Stimulated activated CD8-positive, alpha-beta memory T cell treated with anti-CD3 and anti-CD28 coated beads, Interleukin-4, amount 100 ng/mL, for 4 hours (primary cell): ENCODE measurements around the gene YOD1.

Experiments
- DNase-seq, 2 donors: peaks; one replicate each; pipeline ENCODE4 v3.0.0-alpha.2; 2020; ENCODE audit warnings: low read depth in 2 of 2, low spot score in 1 of 2

YOD1 gene

DNA sequence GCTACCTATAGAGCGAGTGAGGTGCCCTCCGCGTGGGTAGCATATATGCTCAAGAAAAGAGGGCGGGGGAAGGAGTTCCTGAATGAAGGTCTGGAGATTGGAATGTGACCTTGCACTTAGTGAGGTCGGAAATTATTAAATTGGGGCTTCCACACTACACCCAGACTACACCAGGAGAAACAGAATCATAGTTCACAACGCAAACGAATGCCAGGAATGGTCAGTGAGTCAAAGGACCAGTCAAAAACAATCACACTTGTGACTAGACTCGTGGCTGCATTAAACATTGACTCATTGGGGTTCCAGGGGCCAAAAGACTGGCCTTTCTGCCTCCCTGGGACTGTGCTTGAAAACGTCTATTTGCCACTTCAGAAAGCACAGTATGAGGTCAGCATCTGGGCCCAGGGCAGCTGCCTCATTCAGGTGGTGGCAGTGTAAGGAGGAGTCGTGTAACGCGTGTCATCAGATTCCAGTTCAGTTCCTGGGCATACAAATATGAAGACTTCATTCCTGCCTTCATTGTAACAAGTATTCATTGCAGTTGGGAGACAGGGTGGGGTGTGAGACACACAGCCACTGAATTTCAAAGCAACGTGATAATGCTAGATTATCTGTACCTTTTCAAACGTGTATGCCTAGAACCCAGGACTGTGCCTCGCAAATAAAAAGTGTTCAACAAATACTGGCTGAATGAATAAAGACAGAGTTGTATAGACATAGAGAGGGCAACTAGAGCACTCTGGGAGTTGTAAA is at the start of gene YOD1:
Gene YOD1 (minus strand): TSS at position 18 of the 753 bp plus-strand sequence. CDS start 178 bp downstream, outside the sequence.
- no peak for DNase-seq

DNA sequence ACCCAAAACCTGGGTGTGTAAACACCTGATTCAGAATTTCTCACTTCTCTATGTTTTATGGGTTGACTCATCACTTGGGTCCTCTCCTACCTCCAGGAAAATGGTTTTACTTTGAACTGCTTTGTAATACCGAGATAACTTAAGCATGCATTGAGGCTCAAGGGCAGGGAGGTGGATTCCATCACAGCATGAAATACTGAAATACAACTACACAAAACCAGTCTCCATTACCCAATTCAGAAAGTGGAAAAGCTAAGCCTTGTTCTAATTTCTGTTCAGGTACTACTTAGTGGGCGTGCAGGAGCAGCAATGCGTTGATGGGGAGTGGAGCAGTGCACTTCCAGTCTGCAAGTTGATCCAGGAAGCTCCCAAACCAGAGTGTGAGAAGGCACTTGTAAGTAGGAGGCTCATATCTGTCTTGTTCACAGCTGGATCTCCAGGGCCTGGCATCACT is 46.9 kb upstream of the YOD1 start:
- no peak for DNase-seq

DNA sequence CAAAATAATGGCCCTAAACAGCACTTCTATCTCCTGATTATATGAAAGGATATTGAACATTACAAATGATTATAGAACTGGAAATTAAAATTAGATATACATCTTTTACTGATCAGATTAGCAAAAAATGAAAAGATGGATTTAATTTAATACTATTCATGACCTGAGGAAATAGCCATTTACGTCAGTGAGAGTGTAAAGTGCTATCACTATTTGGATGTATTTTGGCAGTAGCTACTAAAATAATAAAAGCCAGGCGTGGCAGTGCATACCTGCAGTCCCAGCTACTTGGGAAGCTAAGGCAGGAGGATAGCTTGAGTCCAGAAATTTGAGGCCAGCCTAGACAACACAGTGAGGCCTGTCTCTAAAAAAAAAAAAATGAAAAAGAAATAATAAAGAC is 42.9 kb upstream of the YOD1 start:
- no peak for DNase-seq

DNA sequence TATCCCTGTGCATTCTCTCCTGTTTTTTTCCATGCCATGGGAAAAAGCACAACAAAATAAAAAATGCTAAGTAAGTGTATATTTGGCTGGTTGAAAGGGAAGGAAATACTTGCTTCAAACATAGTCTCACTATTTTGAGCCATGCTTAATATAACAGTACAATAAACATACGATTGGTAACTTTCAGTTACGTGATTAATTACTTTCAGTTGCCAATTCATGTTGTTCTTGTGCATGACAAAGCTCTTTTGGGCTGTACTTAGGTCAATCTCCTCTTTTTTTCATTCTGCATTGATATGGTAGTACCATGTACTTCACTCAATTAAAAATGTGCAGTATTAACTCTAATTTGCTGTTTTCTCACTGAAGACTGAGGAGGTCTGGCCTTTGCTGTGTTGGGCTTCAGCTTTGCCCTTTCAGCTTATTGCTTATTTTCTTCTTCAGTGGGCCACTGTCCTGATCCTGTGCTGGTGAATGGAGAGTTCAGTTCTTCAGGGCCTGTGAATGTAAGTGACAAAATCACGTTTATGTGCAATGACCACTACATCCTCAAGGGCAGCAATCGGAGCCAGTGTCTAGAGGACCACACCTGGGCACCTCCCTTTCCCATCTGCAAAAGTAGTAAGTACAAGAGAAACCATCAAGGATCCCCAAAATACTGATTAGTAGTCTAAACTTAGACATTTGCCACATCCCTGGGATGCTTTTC is 40.3 kb upstream of the YOD1 start:
- no peak for DNase-seq

DNA sequence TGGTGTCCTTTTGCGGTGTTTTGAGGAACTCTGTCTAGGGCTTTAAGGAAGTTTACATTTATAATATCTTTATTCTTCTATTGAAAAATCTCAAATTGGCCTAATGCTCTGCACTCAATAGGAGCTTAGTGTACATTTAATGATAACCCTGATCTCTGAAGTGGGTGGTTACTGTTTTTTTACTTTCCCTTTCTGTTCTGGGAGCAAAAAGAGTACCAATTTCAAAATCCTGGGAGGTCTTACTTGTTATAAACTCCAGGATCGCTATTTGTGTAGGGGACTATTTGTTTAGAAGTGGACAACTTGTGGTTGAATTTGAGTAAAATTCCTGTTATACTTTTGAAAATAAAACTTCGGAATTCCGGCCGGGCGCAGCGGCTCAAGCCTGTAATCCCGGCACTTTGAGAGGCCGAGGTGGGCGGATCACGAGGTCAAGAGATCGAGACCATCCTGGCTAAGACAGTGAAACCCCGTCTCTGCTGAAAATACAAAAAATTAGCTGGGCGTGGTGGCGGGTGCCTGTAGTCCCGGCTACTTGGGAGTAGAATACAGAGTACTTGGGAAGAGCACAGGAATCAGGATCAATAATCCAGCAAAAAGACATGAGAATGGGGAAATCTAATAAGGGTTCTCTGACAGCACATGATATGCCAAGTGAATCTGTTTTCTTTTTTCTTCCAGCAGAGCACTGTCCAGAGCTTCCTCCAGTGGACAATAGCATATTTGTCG is 38.8 kb upstream of the YOD1 start:
- no peak for DNase-seq

DNA sequence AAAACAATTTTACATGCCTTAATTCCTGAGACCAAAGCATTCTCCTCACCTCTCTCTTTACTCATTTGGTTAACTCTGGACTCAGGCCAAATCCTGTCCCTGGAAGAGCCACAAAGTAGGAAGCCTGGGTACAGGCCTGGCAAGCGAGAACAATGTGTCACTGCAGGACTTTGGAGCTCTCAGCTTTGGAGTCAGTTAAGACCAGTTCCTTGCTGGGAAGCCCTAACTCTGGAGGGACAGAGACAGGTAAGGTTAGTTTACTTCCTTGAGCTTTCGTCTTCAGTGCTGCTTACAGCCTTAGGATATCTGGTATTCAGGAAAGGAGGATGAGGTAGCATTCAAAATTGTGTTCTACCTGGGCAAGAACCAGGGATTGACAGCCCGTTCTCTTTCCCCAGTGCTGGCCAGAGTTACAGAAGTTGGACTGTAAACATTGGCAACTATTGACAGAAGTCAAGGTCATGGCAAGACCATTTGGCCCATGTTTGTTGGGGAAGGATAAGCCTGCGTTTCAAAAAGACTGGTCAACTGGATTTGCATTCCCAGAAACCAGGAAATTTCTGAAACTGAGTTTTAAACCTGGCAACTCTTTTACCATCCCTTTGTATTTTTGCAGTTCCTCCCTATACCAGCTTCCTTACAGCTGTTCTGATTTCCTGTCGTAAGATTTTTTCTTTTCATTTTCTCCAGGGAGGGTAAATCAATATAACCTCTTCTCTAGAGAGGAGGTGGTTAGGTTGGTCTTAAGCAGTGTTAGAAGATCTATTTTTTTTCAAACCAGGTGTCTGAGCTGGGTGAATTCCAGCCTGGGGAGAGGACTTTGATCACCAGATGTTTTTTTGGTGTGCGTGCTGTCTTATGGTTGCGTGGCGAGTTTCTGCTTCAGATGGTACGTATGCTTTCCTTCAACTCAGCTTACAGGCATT is 38.0 kb upstream of the YOD1 start, which contains the start of gene C4BPB:
Gene C4BPB (plus strand): TSS at position 160 of the 926 bp plus-strand sequence. CDS start 672 bp downstream, at position 832.
- DNase-seq: no peak

DNA sequence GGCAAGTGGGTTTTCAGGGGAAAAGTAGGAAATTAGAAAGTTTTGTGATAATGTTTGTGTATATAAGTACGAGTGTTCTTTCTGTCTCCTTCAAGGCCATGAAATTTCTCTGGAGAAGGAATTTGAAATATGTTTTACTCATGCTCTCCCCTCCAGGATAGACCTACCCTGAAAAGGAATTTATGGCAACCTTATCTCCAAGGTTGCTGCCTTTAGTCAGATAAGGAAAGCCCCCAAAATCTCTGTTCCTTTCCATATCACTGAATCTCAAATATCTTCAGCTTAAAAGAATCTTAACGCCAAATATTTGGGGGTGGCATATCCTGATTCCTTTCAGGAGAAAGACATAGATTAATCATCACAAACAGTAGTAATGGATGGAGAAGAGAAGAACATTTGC is 37.2 kb upstream of the YOD1 start:
- DNase-seq: no peak

DNA sequence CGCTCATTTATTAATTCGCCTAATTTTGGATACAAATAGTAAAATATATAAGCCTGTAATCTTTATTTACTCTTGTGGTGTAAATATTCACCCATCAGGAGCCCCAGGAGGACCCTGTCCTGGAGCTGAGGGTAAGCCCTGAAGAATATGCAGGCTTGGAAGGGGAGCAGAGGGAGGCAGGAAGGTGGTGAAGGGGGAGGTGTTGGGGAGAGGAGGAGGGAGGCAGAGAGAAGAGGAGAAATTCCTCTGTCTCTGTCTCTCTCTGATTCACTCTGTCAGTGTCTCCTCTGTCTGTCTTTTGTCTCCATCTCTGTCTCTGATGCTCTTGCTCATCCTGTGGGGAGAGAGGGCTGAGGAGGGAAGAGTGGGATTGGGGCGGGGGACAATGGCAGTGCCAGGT is 34.9 kb upstream of the YOD1 start:
- DNase-seq: no peak

DNA sequence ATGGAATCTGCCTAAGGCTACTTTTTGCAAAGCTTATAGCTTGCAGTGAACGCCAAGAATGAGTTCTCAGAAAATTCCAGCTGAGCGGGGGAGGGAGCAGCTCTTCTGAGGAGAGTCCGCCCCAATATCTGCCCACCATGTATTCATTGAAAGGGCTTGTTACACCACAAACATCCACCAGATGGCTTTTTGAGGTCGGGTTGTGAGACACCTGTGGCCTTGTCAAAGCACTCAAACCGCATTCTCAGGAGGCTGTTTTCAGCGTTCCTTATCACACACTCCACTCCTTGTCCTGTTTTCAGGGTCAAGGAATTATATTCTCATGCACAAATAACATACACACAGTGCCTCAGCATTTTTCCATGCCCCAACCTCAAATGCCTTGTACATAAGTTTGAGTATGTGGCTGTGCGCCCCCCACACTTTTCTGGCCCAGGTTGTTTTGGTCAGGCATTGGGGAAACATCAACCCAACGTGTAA is 33.7 kb upstream of the YOD1 start:
- DNase-seq: peak in 1 of 2 donors; percentile 20

DNA sequence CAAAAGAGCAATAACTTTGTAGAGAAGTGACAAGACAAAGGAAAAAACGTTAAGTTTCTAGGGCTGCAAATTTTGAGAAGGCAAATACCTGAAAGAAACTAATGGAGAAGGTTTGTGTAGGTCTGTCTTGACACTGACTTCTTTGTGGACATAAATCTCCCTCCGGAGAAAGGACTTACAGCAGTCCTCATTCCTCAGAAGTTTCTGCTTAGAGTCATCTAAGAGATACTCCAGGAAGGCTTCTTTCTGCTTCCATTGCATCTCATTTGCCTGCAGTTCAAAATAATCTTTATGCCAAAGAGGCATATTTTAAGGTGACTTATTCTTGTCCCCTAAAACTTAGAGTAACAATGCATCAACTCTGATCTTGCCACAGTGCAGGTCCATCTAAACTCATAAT is 33.2 kb upstream of the YOD1 start:
- DNase-seq: no peak

DNA sequence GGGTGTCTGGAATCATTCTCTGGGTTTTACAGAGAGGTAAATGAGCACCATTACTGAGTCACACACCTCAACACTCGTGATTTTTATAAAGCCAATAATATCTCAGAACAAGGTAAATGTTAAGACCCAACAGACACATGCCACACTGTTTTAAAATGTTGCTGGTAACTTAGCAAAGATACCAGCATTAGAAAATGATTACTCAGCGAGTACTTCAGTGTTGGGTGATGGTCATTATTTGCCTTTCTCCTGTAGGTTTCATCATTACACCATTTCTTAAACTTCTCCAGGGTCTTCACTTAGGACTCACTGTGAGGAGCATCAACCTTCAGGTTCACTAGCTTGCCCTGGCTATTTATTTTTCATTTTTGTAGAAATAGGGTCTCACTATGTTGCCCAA is 30.8 kb upstream of the YOD1 start:
- DNase-seq: no peak

DNA sequence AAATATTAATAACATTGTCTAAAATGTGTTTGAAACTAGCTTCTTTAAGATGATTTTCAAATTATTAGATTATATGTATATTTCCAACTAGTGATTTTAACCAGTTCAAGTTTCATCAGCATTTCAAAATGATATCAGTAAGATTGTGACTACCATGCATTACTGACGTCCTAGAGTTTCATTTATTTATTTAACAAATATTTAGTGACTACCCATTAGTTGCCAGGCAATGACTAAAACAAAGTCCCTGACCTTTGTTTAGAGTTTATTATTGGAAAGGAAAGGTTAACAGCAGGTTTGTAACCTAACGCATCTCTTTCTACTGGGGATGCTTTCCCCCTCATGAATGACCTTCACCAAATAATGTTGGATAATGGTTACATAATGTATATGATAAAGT is 30.1 kb upstream of the YOD1 start:
- no peak for DNase-seq

DNA sequence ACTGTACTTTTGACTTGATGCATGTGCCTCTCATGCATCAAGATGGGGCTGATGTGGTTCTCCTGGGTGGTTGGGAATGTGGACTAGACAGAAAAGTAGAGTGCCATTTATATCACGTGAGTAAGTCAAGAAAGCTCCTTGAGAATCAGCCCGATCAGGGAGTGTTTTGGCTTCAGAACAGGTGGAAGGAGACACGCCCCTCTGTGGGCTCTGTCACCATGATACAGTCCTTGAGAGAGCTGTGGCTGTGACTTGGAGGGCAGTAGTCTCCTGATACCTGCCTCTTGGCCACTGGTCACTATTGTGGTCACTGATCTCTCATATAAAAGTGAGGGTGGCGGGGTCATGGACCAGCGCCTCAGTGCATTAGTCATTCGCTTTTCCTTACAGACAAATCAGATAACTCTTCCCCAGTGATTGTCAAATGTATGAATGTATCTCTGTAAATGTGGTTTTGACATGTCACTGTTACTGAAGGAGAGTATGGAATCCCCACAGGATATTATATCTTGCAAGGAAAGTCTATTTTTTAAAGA is 28.8 kb upstream of the YOD1 start:
- DNase-seq: no peak

DNA sequence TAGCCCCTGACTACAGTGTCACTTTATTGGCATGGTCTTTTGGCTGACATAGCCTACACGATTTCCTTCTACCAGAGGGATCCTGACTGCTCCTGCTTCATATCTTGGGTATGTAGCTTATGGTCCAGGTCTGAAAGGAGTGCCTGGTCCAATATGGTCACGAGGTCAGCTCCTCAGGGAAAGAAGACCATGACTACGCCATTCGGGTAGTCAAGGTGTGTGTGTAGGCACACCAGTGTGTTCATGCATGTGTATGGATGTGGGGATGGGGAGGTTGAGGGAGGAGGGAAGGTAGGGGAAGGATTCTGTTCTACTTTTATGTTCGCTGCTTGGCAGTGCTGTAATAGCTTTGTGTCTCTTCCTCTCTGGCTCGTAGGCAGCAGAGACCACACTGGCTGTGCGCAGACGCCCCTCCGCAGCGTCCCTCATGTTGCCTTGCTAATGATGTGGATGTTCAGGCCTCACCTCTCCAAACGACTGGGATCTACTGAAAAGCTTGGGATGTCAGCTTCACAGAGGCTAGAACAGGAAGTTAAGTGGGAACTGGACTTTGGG is 27.6 kb upstream of the YOD1 start:
- no peak for DNase-seq

DNA sequence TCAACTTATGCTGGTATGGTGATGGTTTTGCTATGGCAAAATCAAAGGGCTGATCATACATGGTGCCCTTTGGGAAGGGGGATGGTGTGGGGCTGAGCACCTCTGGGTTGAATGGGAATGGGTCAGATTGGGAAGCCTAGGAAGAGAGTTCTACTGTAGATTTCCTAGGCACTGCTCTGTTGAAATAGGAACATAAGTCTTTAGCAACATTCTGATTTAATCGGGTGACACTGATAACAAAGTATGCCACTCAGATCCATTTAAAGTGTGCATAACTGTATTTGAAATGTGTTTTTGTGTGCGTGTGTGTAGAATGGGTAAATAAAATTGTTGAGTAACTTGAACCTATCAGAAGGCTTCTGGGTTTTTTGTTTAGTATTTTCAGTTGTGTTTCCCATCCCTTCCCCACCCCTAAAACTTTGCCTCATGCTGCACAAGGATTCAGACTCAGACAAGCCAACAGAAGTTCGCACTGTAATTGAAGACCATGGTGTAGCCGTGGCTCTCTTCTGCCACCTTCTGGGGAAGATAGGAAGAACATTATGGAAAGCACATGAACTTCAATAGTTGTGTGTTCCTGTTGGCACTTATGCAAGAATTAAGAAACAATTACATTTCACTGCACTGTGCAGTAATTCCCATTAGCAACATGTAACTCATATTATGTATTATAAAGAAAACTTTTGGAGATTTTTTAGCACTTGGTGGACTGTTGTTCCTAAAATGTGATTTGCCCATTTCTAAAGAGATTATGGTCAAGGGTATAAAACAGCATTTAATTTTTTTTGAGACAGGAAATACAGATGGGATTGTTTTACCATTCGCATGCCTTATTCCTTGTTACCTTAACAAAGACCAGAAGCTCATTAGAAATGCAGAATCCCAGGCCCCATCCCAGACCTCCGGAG is 26.7 kb upstream of the YOD1 start:
- peak; percentile 13 to 32 for DNase-seq

DNA sequence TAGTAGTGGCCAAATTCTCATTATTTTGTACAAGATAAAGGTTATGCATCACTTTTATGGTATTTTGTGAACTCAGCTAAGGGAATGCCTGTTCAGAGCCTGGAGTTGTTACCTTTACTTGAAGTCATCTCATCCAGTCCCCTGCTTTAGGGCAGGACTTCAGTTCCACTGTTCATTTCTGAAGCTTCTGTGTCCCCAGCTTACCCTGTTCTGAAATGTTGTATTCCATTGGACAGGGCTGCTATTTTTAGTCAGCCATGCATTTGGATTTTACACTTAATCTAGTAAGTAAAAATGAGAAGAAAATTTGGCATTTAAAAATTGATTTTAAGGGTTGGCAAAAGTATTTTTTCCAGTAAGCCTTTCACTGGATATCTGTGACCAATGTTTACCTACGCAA is 26.0 kb upstream of the YOD1 start:
- no peak for DNase-seq

DNA sequence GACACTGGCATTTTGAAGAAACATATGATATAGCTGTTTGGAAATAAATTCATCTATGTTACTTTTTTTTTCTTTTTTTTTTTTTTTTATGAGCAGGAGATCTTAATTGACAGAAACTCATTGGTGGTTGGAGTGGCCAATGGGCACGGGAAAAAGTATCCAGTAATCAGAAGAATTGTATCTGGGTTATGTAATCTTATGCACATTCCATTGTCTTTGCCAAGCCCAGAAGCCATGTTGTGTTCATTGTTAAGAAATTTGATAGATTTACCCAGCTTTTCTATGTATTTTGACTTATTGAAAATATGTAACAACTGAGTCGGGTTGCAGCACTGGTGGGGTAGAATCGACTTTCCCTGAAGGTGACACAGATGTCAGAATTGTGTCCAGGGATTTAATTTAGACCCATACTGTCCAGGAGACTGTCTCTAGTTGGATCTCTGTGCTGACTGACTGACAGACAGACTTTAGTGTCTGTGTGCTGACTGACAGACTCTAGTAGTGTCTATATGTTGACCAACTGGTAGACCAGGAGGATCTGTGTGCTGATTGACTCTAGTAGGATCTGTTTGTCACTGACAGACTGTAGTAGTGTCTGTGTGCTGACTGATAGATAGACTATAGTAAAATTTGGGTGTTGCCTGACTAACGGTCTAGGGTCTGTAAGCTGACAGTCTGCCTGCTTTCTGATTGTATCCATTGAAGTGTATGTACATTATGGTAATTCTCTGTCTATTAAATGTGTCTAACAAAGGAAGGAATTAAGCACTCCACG is 25.4 kb upstream of the YOD1 start:
- DNase-seq: no peak
